Chondrocyte (in vitro differentiated cells): ENCODE results near the gene P2RY8. TPM values are rescaled to one million over a fixed set of nuclear protein-coding genes. Genes with fewer than 3 reads are reported as not detected.

Experiments used
- DNase-seq: peaks from one replicate; pipeline ENCODE4 v3.0.0; 2021; ENCODE audit warnings: mixed read lengths, low spot score
- H3K27ac Mint-ChIP-seq: one replicate; pipeline ENCODE4 v1.8.0; 2021; ENCODE audit warnings: mild to moderate bottlenecking, moderate library complexity, mixed read lengths; ENCODE audit not compliant: unreplicated experiment
- H3K27me3 Mint-ChIP-seq: 2 replicates; pipeline ENCODE4 v1.8.0; 2021; ENCODE audit warnings: low read depth, mixed read lengths
- H3K36me3 Mint-ChIP-seq: 2 replicates; pipeline ENCODE4 v1.8.0; 2021; ENCODE audit warnings: low read depth, mixed read lengths
- H3K4me1 Mint-ChIP-seq: 2 replicates; pipeline ENCODE4 v1.8.0; 2021; ENCODE audit warnings: low read depth, mild to moderate bottlenecking, mixed read lengths
- H3K4me3 Mint-ChIP-seq: one replicate; pipeline ENCODE4 v1.8.0; 2021; ENCODE audit warnings: mild to moderate bottlenecking, moderate library complexity, mixed read lengths; ENCODE audit not compliant: unreplicated experiment
- H3K9me3 Mint-ChIP-seq: 2 replicates; pipeline ENCODE4 v1.8.0; 2021; ENCODE audit warnings: low read depth, mixed read lengths
- CTCF ChIP-seq: fragments of 200-600 bp; sonication (generic); IDR thresholded peaks from 2 replicates; pipeline ENCODE4 v1.5.0; 2021; ENCODE audit warnings: antibody characterized with exemption, mild to moderate bottlenecking, moderate library complexity
- total RNA-seq: library from RNA; stranded (reverse); gene quantifications from 3 replicates; pipeline ENCODE4 v1.2.1, GENCODE V29; 2021

P2RY8 gene
- total RNA-seq, 1 donor from 2014 or later: not detected

GRCh38 chrX:1419545-1420355, 117.2 kb downstream of the P2RY8 start:
- DNase-seq: peak; percentile 87
- Mint-ChIP-seq H3K9me3 (peaks cover 18% of the 10 kb centered on the region), H3K4me3 (no peak overlapping the region), H3K27me3 (no peaks in the 10 kb centered on the region), H3K27ac (peak overlapping the region; percentile 42), H3K4me1 (no peaks in the 10 kb centered on the region), H3K36me3 (peaks cover 23% of the 10 kb centered on the region)
- no peak for TF ChIP-seq CTCF

GRCh38 chrX:1418901-1419544, 118.0 kb downstream of the P2RY8 start:
- Mint-ChIP-seq H3K9me3 (peaks cover 18% of the 10 kb centered on the region), H3K27ac (no peak overlapping the region), H3K4me1 (no peaks in the 10 kb centered on the region), H3K4me3 (no peak overlapping the region), H3K36me3 (peaks cover 24% of the 10 kb centered on the region), H3K27me3 (no peaks in the 10 kb centered on the region)
- TF ChIP-seq CTCF: no peak
- peak; percentile 93 for DNase-seq

DNA sequence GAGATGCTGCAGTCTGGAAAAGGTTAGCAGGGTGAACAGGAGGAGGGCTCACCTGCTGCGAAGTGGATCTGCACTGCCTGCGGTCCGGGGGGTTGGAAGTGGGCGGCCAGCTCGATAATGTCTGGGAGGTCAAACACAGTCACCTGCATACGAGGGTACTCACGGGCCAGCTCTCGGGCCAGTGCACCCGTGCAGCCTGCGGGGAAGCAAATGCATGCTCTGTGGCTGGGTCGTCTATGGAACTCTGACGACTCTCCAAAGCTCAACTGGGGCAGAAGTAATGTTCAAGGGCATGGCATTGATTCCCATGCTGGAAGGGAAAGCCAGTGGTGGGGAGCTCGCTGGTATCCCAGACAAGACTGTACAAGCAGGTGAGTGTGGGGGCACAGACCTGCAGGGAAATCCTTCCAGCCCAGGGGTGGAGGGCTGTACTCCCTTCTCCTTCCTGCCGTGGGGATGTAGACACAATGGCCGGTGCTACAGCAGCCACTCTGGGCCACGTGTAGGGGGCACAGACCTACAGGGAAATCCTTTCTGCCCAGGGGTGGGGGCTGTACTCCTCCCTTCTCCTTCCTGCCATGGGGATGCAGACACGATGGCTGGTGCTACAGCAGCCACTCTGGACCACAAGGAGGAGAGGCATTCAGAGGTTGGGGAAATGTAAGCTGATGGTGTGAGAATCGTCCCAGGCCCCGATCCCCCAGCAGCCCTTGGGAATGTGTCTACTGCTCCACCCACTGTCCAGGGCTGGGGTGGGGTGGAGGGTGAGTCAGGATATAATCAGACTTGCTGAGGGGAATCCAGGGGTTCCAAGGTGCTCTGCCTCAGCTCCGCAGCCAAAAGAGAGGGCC, 118.8 kb downstream of the P2RY8 start:
- Mint-ChIP-seq H3K27me3 (no peaks in the 10 kb centered on the region), H3K4me1 (no peaks in the 10 kb centered on the region)

DNA sequence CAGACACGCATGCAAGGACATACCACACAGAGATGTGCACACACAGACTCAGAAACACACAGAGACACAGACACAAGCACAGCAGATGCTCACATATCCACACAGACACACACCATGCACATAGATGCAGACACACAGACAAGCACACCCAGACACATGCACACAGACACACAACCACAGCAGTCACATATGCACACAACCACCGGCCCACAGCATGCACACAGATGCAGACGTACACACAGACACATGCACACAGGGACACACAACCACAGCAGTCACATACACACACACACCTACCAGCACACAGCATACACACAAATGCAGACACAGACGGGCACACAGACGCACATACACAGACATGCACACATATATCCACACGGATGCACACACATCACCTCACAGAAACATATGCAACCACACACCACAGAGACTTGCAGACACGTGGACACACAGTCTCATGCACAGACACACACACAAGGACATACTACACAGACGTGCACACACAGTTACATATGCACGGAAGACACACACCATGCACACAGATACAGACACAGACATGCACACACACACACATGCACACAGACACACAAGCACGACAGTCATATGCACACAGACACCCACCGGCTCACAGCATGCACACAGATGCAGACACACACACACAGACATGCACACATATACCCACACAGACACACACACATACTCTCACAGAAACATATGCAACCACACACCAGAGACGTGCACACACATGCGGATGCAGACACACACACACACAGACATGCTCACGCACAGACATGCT, 119.8 kb downstream of the P2RY8 start:
- TF ChIP-seq CTCF: no peak
- Mint-ChIP-seq H3K36me3 (peaks cover 20% of the 10 kb centered on the region), H3K27me3 (no peaks in the 10 kb centered on the region), H3K9me3 (peaks cover 8% of the 10 kb centered on the region), H3K4me3 (no peak overlapping the region), H3K27ac (no peak overlapping the region), H3K4me1 (no peaks in the 10 kb centered on the region)
- peak; percentile 47 for DNase-seq

More for the DNA sequence above, 118.8 kb downstream of the P2RY8 start:
- Mint-ChIP-seq H3K36me3 (peaks cover 22% of the 10 kb centered on the region), H3K9me3 (peaks cover 13% of the 10 kb centered on the region), H3K4me3 (no peak overlapping the region), H3K27ac (no peak overlapping the region)
- peak; percentile 67 for DNase-seq
- no peak for TF ChIP-seq CTCF
